Measurements from ENCODE around the gene TMEM156. TPM values are rescaled to one million over a fixed set of nuclear protein-coding genes. Genes with fewer than 3 reads are reported as not detected.

TMEM156 gene
- total RNA-seq, 6 experiments from 2014 or later: 0.07 to 0.48 (median 0.41) TPM

GRCh38 chr4:38920186-38920585 is 112.0 kb downstream of the TMEM156 start:
- H3K27ac Mint-ChIP-seq: no peak overlapping the region
- no peak overlapping the region for H3K4me3 Mint-ChIP-seq
- H3K27me3 Mint-ChIP-seq (ENCODE audit: insufficient read depth): no peaks in the 10 kb centered on the region; the same call in 1 of the 2 replicates
- H3K9me3 Mint-ChIP-seq: no peaks in the 10 kb centered on the region
- H3K36me3 Mint-ChIP-seq (ENCODE audit: low read depth): peaks cover 43% of the 10 kb centered on the region
- no peak for DNase-seq
- peaks cover 17% of the 10 kb centered on the region; the same call in 1 of the 2 replicates for H3K4me1 Mint-ChIP-seq (ENCODE audit: low read depth)
- TF ChIP-seq, protein P1, sequence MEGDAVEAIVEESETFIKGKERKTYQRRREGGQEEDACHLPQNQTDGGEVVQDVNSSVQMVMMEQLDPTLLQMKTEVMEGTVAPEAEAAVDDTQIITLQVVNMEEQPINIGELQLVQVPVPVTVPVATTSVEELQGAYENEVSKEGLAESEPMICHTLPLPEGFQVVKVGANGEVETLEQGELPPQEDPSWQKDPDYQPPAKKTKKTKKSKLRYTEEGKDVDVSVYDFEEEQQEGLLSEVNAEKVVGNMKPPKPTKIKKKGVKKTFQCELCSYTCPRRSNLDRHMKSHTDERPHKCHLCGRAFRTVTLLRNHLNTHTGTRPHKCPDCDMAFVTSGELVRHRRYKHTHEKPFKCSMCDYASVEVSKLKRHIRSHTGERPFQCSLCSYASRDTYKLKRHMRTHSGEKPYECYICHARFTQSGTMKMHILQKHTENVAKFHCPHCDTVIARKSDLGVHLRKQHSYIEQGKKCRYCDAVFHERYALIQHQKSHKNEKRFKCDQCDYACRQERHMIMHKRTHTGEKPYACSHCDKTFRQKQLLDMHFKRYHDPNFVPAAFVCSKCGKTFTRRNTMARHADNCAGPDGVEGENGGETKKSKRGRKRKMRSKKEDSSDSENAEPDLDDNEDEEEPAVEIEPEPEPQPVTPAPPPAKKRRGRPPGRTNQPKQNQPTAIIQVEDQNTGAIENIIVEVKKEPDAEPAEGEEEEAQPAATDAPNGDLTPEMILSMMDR (IDR thresholded peaks at IDR 0.05): no peak

GRCh38 chr4:38919494-38919893 is 112.7 kb downstream of the TMEM156 start:
- TF ChIP-seq, protein P1 (IDR thresholded peaks at IDR 0.05): no peak
- Mint-ChIP-seq H3K9me3 (no peaks in the 10 kb centered on the region), H3K36me3 (ENCODE audit: low read depth) (peaks cover 49% of the 10 kb centered on the region), H3K4me1 (ENCODE audit: low read depth) (peaks cover 17% of the 10 kb centered on the region; the same call in 1 of the 2 replicates), H3K27ac (peak overlapping the region; percentile 13), H3K27me3 (ENCODE audit: insufficient read depth) (no peaks in the 10 kb centered on the region; the same call in 1 of the 2 replicates), H3K4me3 (no peak overlapping the region)
- DNase-seq: no peak

DNA sequence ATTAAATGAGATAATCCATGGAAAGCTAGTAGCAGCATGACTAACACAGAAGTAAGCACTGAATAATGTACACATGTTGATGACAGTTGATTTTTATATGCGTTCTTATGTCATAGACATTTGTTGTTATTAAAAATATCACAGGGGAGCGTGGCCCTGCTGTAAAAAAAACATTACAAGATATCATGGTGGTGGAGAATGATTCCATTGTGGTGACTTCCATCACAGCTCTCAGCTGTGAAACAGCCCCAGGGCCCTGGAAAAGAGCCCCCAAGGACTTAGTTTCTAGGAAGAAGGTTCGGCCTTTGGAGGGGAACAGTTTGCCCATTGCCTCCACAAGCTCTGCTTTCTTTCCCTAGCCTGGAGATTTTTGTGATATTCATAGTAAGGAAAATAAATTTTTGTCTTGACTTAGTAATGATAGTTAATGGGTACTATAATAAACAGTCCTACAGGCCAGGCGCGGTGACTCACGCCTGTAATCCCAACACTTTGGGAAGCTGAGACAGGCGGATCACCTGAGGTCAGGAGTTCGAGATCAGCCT is 114.7 kb downstream of the TMEM156 start:
- no peak overlapping the region; the same call in 1 of the 2 replicates for H3K4me3 Mint-ChIP-seq
- DNase-seq: peak; percentile 12

More for the DNA sequence above, 114.7 kb downstream of the TMEM156 start:
- Mint-ChIP-seq H3K27ac (peak overlapping the region; percentile 69), H3K27me3 (ENCODE audit: insufficient read depth) (no peaks in the 10 kb centered on the region; the same call in 1 of the 2 replicates), H3K36me3 (ENCODE audit: low read depth) (peaks cover 55% of the 10 kb centered on the region), H3K4me1 (ENCODE audit: low read depth) (peaks cover 17% of the 10 kb centered on the region; the same call in 1 of the 2 replicates), H3K9me3 (no peaks in the 10 kb centered on the region)
- TF ChIP-seq, protein P1 (IDR thresholded peaks at IDR 0.05): no peak

Other genes starting within 250 kb of the TMEM156 start
- gene TLR10, start 249.4 kb downstream of the TMEM156 start, total RNA-seq (2021; fragmentation: NEBNext Ultra II Directional; extraction: Animal tissue kit (Norgen Biotek cat#: 25700)): not detected
- under 1 TPM in 2 of 6 experiments, not detected in 4; 0.07 to 0.10 TPM for gene TLR1, start 227.6 kb downstream of the TMEM156 start, total RNA-seq (2021; fragmentation: NEBNext Ultra II Directional; extraction: Animal tissue kit (Norgen Biotek cat#: 25700))
- 1 to 10 TPM in 3 of 6 experiments, under 1 TPM in 3; 0.76 to 1.3 (median 0.97) TPM for gene TLR6, start 175.6 kb downstream of the TMEM156 start, total RNA-seq (2021; fragmentation: NEBNext Ultra II Directional; extraction: Animal tissue kit (Norgen Biotek cat#: 25700))
- gene FAM114A1, start 164.6 kb downstream of the TMEM156 start, total RNA-seq (2021; fragmentation: NEBNext Ultra II Directional; extraction: Animal tissue kit (Norgen Biotek cat#: 25700)): 100 to 1,000 TPM; 161 to 210 (median 187) TPM
- 10 to 100 TPM; 48.0 to 59.3 (median 50.6) TPM for gene KLHL5, start 29.8 kb upstream of the TMEM156 start, total RNA-seq (2021; fragmentation: NEBNext Ultra II Directional; extraction: Animal tissue kit (Norgen Biotek cat#: 25700))
- gene WDR19, start 150.1 kb upstream of the TMEM156 start, total RNA-seq (2021; fragmentation: NEBNext Ultra II Directional; extraction: Animal tissue kit (Norgen Biotek cat#: 25700)): 10 to 100 TPM in 3 of 6 experiments, 1 to 10 TPM in 3; 8.7 to 11.9 (median 10.0) TPM

Measured in HFFc6 (cell line).